ENCODE results near the gene MOGAT1. TPM values are rescaled to one million over a fixed set of nuclear protein-coding genes. Genes with fewer than 3 reads are reported as not detected.
A peak's percentile ranks its signal among the peaks of the same experiment; 100 is the strongest.
"Not testable (repeated sequence)": the region's sequence is repeated elsewhere in the genome, so short reads cannot be mapped to it uniquely, and the experiment has no call there.

MOGAT1 gene
- total and polyA plus RNA-seq, 2 of the 13 experiments (the other 11 are each of a cell fraction or from before 2014, with no cell fraction given), result 0.98 to 4.3 TPM

DNA sequence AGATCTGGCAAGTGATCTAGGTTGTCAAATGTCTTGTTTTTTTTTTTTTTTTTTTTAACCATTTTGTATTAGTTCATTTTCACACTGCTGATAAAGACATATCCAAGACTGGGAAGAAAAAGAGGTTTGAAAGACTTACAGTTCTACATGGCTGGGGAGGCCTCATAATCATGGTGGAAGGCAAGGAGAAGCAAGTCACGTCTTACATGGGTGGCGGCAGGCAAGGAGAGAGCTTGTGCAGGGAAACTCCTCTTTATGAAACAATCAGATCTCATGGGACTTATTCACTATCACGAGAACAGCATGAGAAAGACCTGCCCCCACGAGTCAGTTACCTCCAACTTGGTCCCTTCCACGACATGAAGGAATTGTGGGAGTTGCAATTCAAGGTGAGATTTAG is 22.0 kb downstream of the MOGAT1 start:
- intact Hi-C loops (cut with micrococcal nuclease; ENCODE audit: unreplicated experiment); H3K4me3 ChIP-seq (replicated peaks in 1 of 3; ENCODE audit: insufficient read depth in 1 of 3, low read depth in 2 of 3, low read length in 3 of 3); FAIRE-seq; H3K36me3 ChIP-seq (replicated peaks in 1 of 2; ENCODE audit: control insufficient read depth in 1 of 2, insufficient read depth in 2 of 2, low read length in 2 of 2); H3K4me2 ChIP-seq (ENCODE audit: low read depth, low read length); H3K27me3 ChIP-seq (ENCODE audit: control insufficient read depth in 1 of 2, insufficient read depth in 2 of 2, low read length in 2 of 2); DNase-seq (ENCODE audit: low spot score); H3K79me2 ChIP-seq (ENCODE audit: insufficient read depth, low read length); H3K9ac ChIP-seq (ENCODE audit: insufficient read depth, low read depth, low read length); POLR2A ChIA-PET; BruUV-seq (replicated peaks); H2AFZ ChIP-seq (ENCODE audit: low read length); H4K20me1 ChIP-seq (ENCODE audit: insufficient read depth, low read length); H3K4me1 ChIP-seq (ENCODE audit: insufficient read depth, low read length); ATAC-seq; H3K27ac ChIP-seq (ENCODE audit: extremely low read length, insufficient read depth, low read length); H3K9me3 ChIP-seq (ENCODE audit: low read length): not testable (repeated sequence)
- 76% methylated on average over 5 of the region's 5 CpGs for whole genome bisulfite sequencing (ENCODE audit: low lambda C conversion rate)
- CTCF ChIA-PET (ENCODE audit: low intra/inter-chr PET ratio, low total read pairs), result interaction anchor here (2.3 to 2.5 kb wide), 2 partner anchors 210 to 245 kb away, joined by 13 to 15 read pairs; no protein-coding TSS in a partner anchor
- TF ChIP-seq ZNF841 (CRISPR knock-in tag; IDR thresholded peaks at IDR 0.05; ENCODE audit: borderline replicate concordance) (0 out of 2 replicates have a peak, but pooled peaks have one; percentile 32), ZNF75D (CRISPR knock-in tag; IDR thresholded peaks at IDR 0.05; ENCODE audit: borderline replicate concordance) (0 out of 2 replicates have a peak, but pooled peaks have one; percentile 36)
- in situ Hi-C loops (cut with HindIII; ENCODE audit: extremely low pct_ligation_motif_present, low pct_unique_long_range_greater_than_20kb), result loop anchor here (5.0 to 25.0 kb wide), 2 partner anchors 209 to 394 kb away; no protein-coding TSS in a partner anchor

DNA sequence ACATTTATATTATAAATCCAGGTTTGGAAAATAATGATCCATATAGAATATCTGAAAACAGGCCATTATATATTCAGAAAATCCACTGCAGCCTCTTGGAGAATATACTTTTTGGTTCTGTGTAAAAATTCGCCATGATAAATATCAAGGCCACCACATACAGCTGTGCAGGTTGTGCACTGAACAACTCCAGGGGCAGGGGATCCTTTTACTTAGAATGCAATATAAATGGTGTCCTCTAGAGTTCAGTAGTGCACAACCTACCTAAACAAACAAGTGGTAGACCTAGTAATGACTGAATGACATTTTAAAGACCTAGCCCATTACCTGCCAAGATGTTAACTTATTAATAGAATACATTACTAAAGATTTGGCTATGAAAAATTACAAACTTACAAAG is 22.4 kb downstream of the MOGAT1 start:
- in situ Hi-C loops (cut with HindIII; ENCODE audit: extremely low pct_ligation_motif_present, low pct_unique_long_range_greater_than_20kb), result loop anchor here (5.0 to 25.0 kb wide), 2 partner anchors 208 to 393 kb away; no protein-coding TSS in a partner anchor
- WGBS (ENCODE audit: low lambda C conversion rate), result 38% methylated on average over 1 of the region's 1 CpG
- H3K9ac ChIP-seq (ENCODE audit: insufficient read depth, low read depth, low read length), result no peak overlapping the region
- intact Hi-C loops (cut with micrococcal nuclease; ENCODE audit: unreplicated experiment), result loop anchor here (1.0 to 2.0 kb wide), 3 partner anchors 15 to 209 kb away; no protein-coding TSS in a partner anchor
- H4K20me1 ChIP-seq (ENCODE audit: insufficient read depth, low read length), result no peaks in the 10 kb centered on the region
- POLR2A ChIA-PET, result no interaction called here
- H3K27me3 ChIP-seq (ENCODE audit: control insufficient read depth in 1 of 2, insufficient read depth in 2 of 2, low read length in 2 of 2), result no peaks in the 10 kb centered on the region
- ATAC-seq, result peak; percentile 84
- H3K4me3 ChIP-seq (replicated peaks in 1 of 3; ENCODE audit: insufficient read depth in 1 of 3, low read depth in 2 of 3, low read length in 3 of 3), result no peak overlapping the region
- CTCF ChIA-PET (ENCODE audit: low intra/inter-chr PET ratio, low total read pairs), result interaction anchor here (2.3 to 2.5 kb wide), 2 partner anchors 210 to 245 kb away, joined by 13 to 15 read pairs; no protein-coding TSS in a partner anchor
- FAIRE-seq, result peak; percentile 86
- no peak overlapping the region for H3K27ac ChIP-seq (ENCODE audit: extremely low read length, insufficient read depth, low read length)
- no peak overlapping the region for H3K4me2 ChIP-seq (ENCODE audit: low read depth, low read length)
- H3K36me3 ChIP-seq (replicated peaks in 1 of 2; ENCODE audit: control insufficient read depth in 1 of 2, insufficient read depth in 2 of 2, low read length in 2 of 2), result no peaks in the 10 kb centered on the region; a peak in 1 of 5 replicates
- no peaks in the 10 kb centered on the region for H3K4me1 ChIP-seq (ENCODE audit: insufficient read depth, low read length)
- no TSS peak for BruUV-seq (replicated peaks)
- H3K79me2 ChIP-seq (ENCODE audit: insufficient read depth, low read length), result no peaks in the 10 kb centered on the region
- no peaks in the 10 kb centered on the region for H3K9me3 ChIP-seq (ENCODE audit: low read length)
- no peak overlapping the region for H2AFZ ChIP-seq (ENCODE audit: low read length)
- peak; percentile 63 for DNase-seq (ENCODE audit: low spot score)
- TF ChIP-seq ZNF83 (CRISPR knock-in tag; IDR thresholded peaks at IDR 0.05; ENCODE audit: borderline replicate concordance), result no peak
- TF ChIP-seq SMAD9 (CRISPR knock-in tag; IDR thresholded peaks at IDR 0.05), result no peak
- TF ChIP-seq, protein P1, sequence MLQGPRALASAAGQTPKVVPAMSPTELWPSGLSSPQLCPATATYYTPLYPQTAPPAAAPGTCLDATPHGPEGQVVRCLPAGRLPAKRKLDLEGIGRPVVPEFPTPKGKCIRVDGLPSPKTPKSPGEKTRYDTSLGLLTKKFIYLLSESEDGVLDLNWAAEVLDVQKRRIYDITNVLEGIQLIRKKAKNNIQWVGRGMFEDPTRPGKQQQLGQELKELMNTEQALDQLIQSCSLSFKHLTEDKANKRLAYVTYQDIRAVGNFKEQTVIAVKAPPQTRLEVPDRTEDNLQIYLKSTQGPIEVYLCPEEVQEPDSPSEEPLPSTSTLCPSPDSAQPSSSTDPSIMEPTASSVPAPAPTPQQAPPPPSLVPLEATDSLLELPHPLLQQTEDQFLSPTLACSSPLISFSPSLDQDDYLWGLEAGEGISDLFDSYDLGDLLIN (CRISPR knock-in tag; IDR thresholded peaks at IDR 0.05; ENCODE audit: borderline replicate concordance), result no peak
- 0 out of 2 replicates have a peak, but pooled peaks have one; percentile 19 for TF ChIP-seq CEBPG (CRISPR knock-in tag; IDR thresholded peaks at IDR 0.05)
- peak; percentile 87 for TF ChIP-seq STAG1 (CRISPR knock-in tag; IDR thresholded peaks at IDR 0.05)
- no peak for TF ChIP-seq ZBTB20 (CRISPR knock-in tag; IDR thresholded peaks at IDR 0.05; ENCODE audit: borderline replicate concordance, low read depth)
- TF ChIP-seq GTF3A (CRISPR knock-in tag; conservative IDR thresholded peaks at IDR 0.05), result no peak
- TF ChIP-seq ZNF563 (CRISPR knock-in tag; IDR thresholded peaks at IDR 0.05), result no peak
- no peak for TF ChIP-seq BRD4 (CRISPR knock-in tag; IDR thresholded peaks at IDR 0.05)
- no peak for TF ChIP-seq DR1 (CRISPR knock-in tag; IDR thresholded peaks at IDR 0.05)
- TF ChIP-seq SETDB1 (CRISPR knock-in tag; IDR thresholded peaks at IDR 0.05; ENCODE audit: borderline replicate concordance), result no peak
- TF ChIP-seq RAD21 (CRISPR knock-in tag; IDR thresholded peaks at IDR 0.05), result peak; percentile 70

Measured in HepG2 (cell line).